Adrenal gland (tissue), 5 donors: ENCODE measurements around the gene IL3.

ENCODE experiments used
- POLR2A ChIP-seq, 2 donors: fragments of 450-650 bp; IDR thresholded peaks; one replicate each; pipeline ENCODE4 v1.6.1; 2017; ENCODE audit warnings: antibody characterized with exemption in 2 of 2, mild to moderate bottlenecking in 2 of 2, moderate library complexity in 1 of 2
- TF ChIP-seq, protein P1 (sequence below), 6 experiments: fragments of 450-650 bp in 4 of 6; fragments of 200-600 bp in 2 of 6; sonication (generic) in 1 of 6; IDR thresholded peaks; 1 replicate in 5 of 6; 2 replicates in 1 of 6; pipeline versions ENCODE4 v1.5.1 to v1.8.0; 2016 to 2021; ENCODE audit warnings: antibody characterized with exemption in 6 of 6, mild to moderate bottlenecking in 2 of 6, moderate library complexity in 1 of 6
- donor health status: DM: no; HTN: no; CAD: no.

DNA sequence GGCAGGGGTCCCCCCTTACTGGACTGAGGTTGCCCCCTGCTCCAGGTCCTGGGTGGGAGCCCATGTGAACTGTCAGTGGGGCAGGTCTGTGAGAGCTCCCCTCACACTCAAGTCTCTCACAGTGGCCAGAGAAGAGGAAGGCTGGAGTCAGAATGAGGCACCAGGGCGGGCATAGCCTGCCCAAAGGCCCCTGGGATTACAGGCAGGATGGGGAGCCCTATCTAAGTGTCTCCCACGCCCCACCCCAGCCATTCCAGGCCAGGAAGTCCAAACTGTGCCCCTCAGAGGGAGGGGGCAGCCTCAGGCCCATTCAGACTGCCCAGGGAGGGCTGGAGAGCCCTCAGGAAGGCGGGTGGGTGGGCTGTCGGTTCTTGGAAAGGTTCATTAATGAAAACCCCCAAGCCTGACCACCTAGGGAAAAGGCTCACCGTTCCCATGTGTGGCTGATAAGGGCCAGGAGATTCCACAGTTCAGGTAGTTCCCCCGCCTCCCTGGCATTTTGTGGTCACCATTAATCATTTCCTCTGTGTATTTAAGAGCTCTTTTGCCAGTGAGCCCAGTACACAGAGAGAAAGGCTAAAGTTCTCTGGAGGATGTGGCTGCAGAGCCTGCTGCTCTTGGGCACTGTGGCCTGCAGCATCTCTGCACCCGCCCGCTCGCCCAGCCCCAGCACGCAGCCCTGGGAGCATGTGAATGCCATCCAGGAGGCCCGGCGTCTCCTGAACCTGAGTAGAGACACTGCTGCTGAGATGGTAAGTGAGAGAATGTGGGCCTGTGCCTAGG, 13.0 kb downstream of the IL3 start, which contains the start of gene CSF2:
- TF ChIP-seq, protein P1, sequence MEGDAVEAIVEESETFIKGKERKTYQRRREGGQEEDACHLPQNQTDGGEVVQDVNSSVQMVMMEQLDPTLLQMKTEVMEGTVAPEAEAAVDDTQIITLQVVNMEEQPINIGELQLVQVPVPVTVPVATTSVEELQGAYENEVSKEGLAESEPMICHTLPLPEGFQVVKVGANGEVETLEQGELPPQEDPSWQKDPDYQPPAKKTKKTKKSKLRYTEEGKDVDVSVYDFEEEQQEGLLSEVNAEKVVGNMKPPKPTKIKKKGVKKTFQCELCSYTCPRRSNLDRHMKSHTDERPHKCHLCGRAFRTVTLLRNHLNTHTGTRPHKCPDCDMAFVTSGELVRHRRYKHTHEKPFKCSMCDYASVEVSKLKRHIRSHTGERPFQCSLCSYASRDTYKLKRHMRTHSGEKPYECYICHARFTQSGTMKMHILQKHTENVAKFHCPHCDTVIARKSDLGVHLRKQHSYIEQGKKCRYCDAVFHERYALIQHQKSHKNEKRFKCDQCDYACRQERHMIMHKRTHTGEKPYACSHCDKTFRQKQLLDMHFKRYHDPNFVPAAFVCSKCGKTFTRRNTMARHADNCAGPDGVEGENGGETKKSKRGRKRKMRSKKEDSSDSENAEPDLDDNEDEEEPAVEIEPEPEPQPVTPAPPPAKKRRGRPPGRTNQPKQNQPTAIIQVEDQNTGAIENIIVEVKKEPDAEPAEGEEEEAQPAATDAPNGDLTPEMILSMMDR (IDR thresholded peaks at IDR 0.05) = no peak
- TF ChIP-seq POLR2A (IDR thresholded peaks at IDR 0.05) = no peak
